Prostate gland (tissue), 2 donors: ENCODE data around the gene RNF17.

ENCODE experiments used
- POLR2AphosphoS5 ChIP-seq: sonication (generic); formaldehyde crosslinking; IDR thresholded peaks from one replicate; pipeline ENCODE4 v1.6.1; 2017; ENCODE audit warnings: antibody characterized with exemption
- TF ChIP-seq, protein P1 (sequence below), 4 experiments: fragments of 200-600 bp in 2 of 4; fragments of 450-650 bp in 2 of 4; sonication (generic) in 2 of 4; IDR thresholded peaks; 1 replicate in 3 of 4; 2 replicates in 1 of 4; pipeline ENCODE4 v1.5.1; 2016 to 2019; ENCODE audit warnings: antibody characterized with exemption in 4 of 4, mild to moderate bottlenecking in 2 of 4, moderate library complexity in 2 of 4

DNA sequence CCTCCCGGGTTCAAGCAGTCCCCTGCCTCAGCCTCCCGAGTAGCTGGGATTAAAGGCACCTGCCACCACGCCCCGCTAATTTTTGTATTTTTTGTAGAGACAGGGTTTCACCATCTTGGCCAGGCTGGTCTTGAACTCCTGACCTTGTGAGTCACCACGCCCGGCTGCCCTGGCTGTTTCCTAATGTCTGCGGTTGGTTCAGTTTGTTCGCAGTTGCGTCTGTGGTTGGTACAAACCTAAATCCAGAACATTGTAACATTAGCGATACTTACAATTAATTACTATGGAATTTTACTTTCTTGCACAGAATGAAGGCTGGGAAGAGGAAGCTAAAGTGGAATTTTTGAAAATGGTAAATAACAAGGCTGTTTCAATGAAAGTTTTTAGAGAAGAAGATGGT, 38.1 kb downstream of the RNF17 start:
- TF ChIP-seq, protein P1, sequence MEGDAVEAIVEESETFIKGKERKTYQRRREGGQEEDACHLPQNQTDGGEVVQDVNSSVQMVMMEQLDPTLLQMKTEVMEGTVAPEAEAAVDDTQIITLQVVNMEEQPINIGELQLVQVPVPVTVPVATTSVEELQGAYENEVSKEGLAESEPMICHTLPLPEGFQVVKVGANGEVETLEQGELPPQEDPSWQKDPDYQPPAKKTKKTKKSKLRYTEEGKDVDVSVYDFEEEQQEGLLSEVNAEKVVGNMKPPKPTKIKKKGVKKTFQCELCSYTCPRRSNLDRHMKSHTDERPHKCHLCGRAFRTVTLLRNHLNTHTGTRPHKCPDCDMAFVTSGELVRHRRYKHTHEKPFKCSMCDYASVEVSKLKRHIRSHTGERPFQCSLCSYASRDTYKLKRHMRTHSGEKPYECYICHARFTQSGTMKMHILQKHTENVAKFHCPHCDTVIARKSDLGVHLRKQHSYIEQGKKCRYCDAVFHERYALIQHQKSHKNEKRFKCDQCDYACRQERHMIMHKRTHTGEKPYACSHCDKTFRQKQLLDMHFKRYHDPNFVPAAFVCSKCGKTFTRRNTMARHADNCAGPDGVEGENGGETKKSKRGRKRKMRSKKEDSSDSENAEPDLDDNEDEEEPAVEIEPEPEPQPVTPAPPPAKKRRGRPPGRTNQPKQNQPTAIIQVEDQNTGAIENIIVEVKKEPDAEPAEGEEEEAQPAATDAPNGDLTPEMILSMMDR (IDR thresholded peaks at IDR 0.05), result no peak
- TF ChIP-seq POLR2AphosphoS5, result no peak
